Activated CD4-positive, alpha-beta T cell treated with anti-CD3 and anti-CD28 coated beads, Interleukin-2, amount 50 U/mL, for 16 hours (primary cell): ENCODE data around the gene KANSL1.

Source experiments
- DNase-seq: peaks from one replicate; pipeline ENCODE4 v3.0.0-alpha.2; 2020

Gene KANSL1

DNA sequence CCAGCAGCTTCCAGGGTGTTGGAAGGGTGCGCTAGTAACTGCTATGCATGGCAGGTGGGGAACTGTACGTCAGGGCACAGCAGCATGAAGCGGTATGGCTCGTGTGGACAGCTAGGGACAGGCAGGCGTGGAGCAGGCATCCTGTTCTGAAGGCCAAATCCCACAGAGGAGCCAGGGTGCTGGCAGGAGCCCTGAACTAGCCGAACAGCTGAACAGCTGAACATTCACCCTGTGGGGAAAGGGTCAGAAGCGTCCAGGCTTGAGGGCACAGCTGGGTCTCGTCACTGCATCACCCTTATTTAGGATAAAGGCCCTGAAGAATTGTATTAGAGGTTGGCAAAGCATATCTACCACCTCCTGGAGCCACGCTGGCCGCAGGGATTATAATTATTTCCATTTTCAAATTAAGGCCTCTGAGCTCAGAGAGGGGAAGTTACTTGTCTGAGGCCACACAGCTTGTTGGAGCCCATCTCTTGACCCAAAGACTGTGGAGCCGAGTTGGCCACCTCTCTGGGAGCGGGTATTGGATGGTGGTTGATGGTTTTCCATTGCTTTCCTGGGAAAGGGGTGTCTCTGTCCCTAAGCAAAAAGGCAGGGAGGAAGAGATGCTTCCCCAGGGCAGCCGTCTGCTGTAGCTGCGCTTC is 197.5 kb downstream of the KANSL1 start:
- no peak for DNase-seq

DNA sequence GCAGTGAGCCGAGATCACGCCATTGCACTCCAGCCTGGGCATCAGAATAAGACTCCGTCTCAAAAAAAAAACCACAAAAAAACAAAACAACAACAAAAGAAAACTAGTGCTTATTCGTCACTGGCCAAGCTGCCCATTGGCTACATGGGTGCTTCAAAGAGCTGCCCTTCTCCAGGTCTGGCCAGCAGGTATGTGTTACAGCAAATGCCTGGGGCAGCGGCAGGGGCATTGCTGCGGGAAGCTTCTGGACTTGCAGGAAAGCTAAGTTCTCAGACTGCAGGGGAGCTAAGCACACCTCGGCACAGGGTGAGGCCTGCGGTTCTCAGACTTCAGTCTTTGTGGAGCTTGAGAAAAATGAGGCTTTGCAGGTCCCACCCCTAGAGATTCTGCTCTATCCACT is 198.2 kb downstream of the KANSL1 start:
- no peak for DNase-seq

DNA sequence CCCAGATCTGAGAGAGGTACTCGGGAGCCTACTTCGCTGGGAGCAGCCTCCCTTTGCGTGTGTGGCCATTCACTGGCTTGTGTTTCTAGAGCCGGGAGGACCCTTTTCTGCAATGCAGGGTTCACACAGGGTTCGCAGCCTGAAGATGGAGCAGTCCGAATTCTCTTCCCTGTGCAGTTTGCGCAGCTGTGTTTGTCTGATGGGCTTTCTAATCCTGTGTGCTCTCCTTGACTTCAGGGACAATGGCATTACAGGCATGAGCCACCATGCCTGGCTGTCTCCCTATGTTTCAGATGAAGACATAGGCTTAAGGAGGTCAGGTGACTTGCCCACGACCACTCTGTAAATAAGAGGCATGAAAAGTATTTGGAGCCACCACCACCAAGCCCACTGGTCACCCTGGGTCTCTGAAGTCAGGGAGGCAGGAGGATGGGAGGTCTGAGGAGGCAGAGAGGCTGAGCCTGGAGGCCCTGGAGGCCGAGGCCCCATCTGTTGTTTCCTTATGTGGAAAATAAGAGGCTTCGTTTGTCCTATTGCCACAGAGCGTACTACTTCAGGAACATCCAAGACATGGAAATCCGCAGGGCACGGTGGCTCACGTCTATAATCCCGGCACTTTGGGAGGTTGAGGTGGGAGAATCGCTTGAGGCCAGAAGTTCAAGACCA is 199.1 kb downstream of the KANSL1 start:
- no peak for DNase-seq

DNA sequence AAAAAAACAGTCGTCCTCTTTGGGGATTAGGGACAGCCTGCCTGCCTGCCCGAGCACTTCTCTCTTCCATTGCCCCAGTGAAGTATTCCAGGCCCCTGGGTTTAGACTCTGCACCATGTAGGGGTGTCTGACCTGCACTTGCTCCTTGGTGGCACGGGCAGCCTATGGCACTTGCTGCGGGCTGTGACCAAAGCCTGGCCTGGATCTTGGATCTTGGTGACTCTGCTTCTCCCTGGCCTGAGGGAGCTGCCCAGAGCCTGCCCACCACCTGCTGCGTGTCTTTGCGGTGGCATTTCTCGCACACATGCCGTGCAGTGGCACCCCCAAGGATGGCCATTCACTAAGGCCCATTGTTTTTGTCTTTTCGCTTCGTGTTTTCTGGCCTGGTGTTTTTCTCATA is 200.3 kb downstream of the KANSL1 start:
- no peak for DNase-seq

DNA sequence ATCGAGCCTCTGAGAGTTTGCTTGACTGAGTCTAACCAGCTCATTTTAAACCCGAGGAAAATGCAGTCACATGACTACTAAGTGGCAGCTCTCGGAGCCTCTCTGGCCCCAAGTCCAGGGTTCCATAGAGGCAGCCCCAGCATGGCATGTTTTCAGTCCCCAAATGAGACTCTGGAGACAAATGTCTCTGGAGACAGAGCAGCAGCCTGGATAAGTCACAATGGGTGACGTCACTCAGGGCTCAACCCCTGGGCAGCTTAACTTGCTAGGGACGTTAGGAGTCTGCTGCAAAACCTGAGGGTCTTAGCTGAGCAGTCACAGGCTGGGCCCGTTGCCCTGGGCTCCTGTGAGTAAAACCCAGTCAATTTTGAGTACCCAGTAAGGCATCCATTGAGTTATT is 201.1 kb downstream of the KANSL1 start:
- DNase-seq = no peak

DNA sequence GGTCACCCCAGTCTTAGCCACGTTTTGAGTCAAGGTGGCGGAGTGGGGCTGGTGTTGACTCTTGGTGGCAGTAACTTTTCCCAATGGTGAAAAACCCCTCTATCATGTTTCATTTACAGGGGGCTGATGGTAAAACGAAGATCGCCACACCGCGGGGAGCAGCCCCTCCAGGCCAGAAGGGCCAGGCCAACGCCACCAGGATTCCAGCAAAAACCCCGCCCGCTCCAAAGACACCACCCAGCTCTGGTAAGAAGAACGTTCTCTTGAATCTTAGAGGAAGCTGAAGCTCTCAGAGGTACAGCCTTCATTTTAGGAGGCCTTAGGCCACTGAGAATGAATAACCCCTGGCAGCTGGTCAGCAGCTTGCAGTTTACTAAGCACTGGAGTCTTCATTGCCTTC is 201.9 kb downstream of the KANSL1 start:
- DNase-seq = no peak

DNA sequence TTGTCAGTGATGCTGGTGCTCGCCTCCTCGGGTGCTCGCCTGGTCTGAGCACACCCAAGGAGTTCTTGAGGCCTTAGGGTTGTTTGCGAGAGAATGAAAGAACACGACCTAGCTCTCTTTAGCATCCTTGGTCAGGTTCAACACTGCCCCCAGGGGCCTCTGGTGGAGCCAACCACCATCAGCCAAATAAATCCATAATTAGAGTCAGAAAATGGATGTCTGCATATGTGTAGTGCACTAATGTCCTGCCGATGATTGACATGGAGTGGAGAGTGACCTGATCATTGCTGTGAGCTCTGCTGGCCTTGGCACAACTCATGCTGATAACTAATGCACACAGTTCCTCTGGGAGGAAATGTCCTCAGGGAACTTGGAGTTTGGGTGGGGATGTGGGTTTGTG is 202.3 kb downstream of the KANSL1 start:
- DNase-seq = no peak

DNA sequence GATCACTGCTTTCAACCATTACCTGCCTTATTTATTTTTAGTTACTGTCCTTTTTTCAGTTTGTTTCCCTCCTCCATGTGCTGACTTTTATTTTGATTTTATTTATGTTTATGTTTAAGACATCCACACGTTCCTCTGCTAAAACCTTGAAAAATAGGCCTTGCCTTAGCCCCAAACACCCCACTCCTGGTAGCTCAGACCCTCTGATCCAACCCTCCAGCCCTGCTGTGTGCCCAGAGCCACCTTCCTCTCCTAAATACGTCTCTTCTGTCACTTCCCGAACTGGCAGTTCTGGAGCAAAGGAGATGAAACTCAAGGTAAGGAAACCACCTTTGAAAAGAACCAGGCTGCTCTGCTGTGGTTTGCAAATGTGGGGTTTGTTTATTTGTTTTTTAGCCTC is 203.5 kb downstream of the KANSL1 start:
- no peak for DNase-seq

DNA sequence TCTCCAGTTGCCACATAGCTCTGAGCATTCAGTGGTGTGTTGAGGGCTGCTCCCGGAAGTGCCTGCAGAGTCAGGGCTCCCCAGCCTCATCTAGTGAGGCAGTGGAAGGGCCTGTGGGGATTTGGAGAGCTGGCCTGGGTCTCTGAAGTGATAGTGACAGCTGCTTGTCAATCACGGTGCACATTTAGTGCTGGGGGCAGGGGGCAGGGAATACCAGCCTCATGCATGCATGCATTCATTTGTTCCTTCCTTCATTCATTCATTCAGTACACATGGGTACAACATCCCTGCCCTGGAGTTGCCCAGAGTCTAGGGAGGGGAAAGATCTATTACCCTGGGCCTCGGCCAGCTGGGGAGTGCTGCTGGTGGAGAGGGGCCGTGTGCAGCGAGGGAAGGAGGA is 205.5 kb downstream of the KANSL1 start:
- DNase-seq = no peak

DNA sequence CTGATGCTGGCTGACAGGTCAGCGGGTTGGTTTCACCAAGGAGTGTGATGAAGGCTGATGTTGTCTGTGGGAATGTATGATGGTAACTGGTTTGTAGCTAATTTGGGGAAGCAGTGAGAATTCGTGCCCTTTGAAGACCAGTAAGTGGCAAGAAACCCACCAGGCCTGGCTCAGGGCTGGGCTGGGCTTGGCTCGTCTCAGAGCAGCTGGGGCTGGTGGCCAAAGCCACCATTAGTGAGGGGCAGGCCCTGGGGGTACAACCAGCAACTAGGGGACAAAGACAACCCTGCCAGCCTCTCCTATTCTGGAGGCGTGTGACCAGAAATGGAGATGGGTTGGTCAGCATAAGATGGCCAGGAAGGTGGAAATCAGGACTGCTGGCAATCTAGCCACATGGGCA is 207.2 kb downstream of the KANSL1 start:
- no peak for DNase-seq

DNA sequence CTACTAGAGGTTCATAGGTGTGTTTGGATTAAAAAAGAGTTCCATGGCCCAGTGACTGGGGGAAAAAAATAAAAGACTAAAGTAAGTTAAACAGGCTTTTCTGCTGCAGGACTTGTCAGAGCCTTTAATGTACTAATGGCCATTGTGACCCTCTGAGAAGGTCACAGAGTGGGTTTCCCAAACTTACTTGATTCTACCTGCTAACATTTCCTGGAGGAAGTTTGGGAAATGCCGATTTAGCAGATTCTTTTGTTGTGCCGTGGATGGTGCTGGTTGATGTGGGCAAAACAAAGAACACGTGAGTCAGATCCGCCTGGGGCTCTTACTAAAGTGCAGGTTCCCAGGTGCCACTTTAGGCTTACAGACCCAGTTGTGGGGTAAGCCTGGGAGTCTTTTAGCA is 207.8 kb downstream of the KANSL1 start:
- no peak for DNase-seq

DNA sequence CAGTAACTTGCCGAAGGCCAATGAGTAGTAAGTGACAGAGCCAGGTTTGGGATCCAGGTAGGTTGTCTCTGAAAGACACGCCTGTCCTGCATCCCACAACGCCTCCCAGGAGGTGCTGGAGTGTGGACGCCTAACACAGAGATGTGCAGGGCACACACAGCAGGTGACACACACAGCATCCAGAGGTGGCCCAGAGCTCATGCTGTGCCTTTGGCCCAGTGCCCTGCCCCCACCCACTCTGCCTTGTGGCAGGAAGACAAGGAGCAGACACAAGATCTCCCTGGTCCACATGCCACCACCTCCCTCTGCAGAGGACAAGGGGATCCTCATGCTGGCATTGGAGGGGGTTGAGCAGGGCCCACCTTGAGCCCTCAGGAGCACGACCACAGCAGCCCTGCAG is 208.9 kb downstream of the KANSL1 start:
- DNase-seq = no peak

DNA sequence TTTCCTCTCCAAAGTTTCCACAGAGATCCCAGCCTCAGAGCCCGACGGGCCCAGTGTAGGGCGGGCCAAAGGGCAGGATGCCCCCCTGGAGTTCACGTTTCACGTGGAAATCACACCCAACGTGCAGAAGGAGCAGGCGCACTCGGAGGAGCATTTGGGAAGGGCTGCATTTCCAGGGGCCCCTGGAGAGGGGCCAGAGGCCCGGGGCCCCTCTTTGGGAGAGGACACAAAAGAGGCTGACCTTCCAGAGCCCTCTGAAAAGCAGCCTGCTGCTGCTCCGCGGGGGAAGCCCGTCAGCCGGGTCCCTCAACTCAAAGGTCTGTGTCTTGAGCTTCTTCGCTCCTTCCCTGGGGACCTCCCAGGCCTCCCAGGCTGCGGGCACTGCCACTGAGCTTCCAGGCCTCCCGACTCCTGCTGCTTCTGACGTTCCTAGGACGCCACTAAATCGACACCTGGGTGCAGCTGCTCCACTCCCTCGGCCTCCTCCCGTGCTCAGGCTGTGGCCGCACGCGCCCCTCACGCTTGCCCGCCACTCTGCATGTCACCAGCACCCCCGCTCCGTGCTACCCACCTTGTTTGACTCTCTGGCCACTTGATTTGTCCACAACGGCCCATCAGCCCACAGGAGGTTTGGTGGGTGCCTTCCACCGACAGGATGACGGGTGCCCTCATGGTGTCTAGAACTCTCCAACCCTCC is 209.5 kb downstream of the KANSL1 start:
- no peak for DNase-seq

DNA sequence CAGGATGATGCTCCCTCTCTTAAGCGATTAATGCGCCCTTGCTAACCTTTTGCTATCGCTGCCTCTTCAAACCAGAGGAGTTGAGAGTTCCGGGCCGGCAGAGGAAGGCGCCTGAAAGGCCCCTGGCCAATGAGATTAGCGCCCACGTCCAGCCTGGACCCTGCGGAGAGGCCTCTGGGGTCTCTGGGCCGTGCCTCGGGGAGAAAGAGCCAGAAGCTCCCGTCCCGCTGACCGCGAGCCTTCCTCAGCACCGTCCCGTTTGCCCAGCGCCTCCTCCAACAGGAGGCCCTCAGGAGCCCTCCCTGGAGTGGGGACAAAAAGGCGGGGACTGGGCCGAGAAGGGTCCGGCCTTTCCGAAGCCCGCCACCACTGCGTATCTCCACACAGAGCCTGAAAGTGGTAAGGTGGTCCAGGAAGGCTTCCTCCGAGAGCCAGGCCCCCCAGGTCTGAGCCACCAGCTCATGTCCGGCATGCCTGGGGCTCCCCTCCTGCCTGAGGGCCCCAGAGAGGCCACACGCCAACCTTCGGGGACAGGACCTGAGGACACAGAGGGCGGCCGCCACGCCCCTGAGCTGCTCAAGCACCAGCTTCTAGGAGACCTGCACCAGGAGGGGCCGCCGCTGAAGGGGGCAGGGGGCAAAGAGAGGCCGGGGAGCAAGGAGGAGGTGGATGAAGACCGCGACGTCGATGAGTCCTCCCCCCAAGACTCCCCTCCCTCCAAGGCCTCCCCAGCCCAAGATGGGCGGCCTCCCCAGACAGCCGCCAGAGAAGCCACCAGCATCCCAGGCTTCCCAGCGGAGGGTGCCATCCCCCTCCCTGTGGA is 210.2 kb downstream of the KANSL1 start:
- no peak for DNase-seq

DNA sequence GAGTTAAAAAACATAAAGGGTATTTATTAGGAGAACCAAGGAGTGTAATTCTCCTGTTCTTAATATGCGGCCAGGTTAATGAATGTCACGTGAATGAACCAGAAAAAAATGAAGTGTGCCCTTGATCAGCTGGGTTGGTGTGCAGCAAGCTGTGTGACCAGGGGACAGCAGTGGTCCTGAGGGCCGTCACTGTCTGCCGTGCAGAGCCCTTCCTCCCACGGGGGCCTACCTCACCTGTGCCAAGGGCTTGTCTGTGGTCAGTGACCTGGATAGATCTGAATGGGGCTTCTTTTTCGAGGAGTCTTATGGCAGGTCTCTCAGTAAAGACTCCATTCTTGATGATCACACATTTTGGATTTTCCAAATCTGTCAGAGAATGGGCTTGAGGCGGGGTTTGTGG is 211.9 kb downstream of the KANSL1 start:
- no peak for DNase-seq

DNA sequence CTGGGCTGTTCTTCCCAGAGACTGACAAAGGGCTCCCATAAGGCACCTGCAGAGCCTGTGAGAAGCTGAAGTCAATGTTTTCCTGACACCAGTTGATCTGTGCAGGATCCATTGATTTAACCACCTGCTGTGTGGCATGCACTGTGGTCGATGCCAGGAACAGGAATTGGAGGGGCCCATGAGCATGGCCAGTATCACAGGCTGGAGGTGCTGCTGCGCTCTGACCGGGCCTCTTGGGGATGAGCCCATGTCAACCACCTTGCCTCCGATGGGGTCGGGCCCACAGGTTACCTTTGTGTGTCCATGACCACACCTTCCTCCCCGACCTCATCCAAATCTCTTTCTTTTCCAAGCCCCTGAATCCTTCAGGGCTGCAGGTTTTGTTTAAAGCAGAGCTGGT is 212.4 kb downstream of the KANSL1 start:
- no peak for DNase-seq
